Measurements from ENCODE around the gene ITGB8.

The ITGB8 gene

GRCh38 chr7:20307901-20308300 lies 22.8 kb upstream of the ITGB8 start:
- no peak for DNase-seq (ENCODE audit: low read depth, low spot score)

- no peak for DNase-seq (ENCODE audit: low read depth, low spot score)
Measured at GRCh38 chr7:20310301-20310700, 20.4 kb upstream of the ITGB8 start.

GRCh38 chr7:20310963-20311742 lies 19.5 kb upstream of the ITGB8 start:
- DNase-seq (ENCODE audit: low read depth, low spot score): no peak

GRCh38 chr7:20311743-20312042 lies 19.0 kb upstream of the ITGB8 start:
- DNase-seq (ENCODE audit: low read depth, low spot score): no peak

GRCh38 chr7:20312562-20312961 lies 18.1 kb upstream of the ITGB8 start:
- DNase-seq (ENCODE audit: low read depth, low spot score): no peak

- DNase-seq (ENCODE audit: low read depth, low spot score): no peak
Measured at GRCh38 chr7:20313626-20314025, 17.1 kb upstream of the ITGB8 start.

- no peak for DNase-seq (ENCODE audit: low read depth, low spot score)
Measured at GRCh38 chr7:20314198-20314597, 16.5 kb upstream of the ITGB8 start.

- DNase-seq (ENCODE audit: low read depth, low spot score): no peak
Measured at GRCh38 chr7:20316706-20317105, 14.0 kb upstream of the ITGB8 start.

- DNase-seq (ENCODE audit: low read depth, low spot score): no peak
Measured at GRCh38 chr7:20317413-20317812, 13.3 kb upstream of the ITGB8 start.

GRCh38 chr7:20318933-20319332 lies 11.8 kb upstream of the ITGB8 start:
- no peak for DNase-seq (ENCODE audit: low read depth, low spot score)

GRCh38 chr7:20320322-20320721 lies 10.4 kb upstream of the ITGB8 start:
- no peak for DNase-seq (ENCODE audit: low read depth, low spot score)

- no peak for DNase-seq (ENCODE audit: low read depth, low spot score)
Measured at GRCh38 chr7:20320786-20321185, 9.9 kb upstream of the ITGB8 start.

GRCh38 chr7:20323595-20323994 lies 7.1 kb upstream of the ITGB8 start:
- no peak for DNase-seq (ENCODE audit: low read depth, low spot score)

GRCh38 chr7:20326342-20326741 lies 4.4 kb upstream of the ITGB8 start:
- no peak for DNase-seq (ENCODE audit: low read depth, low spot score)

GRCh38 chr7:20327055-20327454 lies 3.6 kb upstream of the ITGB8 start:
- DNase-seq (ENCODE audit: low read depth, low spot score): no peak

GRCh38 chr7:20328027-20328426 lies 2.7 kb upstream of the ITGB8 start:
- no peak for DNase-seq (ENCODE audit: low read depth, low spot score)

- no peak for DNase-seq (ENCODE audit: low read depth, low spot score)
Measured at GRCh38 chr7:20328692-20329091, 2.0 kb upstream of the ITGB8 start.

GRCh38 chr7:20329389-20330238 lies 1.1 kb upstream of the ITGB8 start:
- no peak for DNase-seq (ENCODE audit: low read depth, low spot score)

GRCh38 chr7:20330928-20331909 lies 519 bp downstream of the ITGB8 start:
- DNase-seq (ENCODE audit: low read depth, low spot score): no peak

- DNase-seq (ENCODE audit: low read depth, low spot score): no peak
Measured at GRCh38 chr7:20331910-20332813, 1.5 kb downstream of the ITGB8 start.

- no peak for DNase-seq (ENCODE audit: low read depth, low spot score)
Measured at GRCh38 chr7:20338285-20338684, 7.6 kb downstream of the ITGB8 start.

All from smooth muscle cell of the brain vasculature (primary cell).